Neural progenitor cell (in vitro differentiated cells): Measurements from ENCODE around the gene PDXP.

Source experiments
- EZH2 ChIP-seq: fragments of 200-600 bp; sonication (generic); IDR thresholded peaks from 2 replicates; pipeline ENCODE4 v1.6.1; 2017; ENCODE audit warnings: antibody characterized with exemption, mild to moderate bottlenecking, moderate library complexity
- EZH2phosphoT487 ChIP-seq: fragments of 200-600 bp; sonication (generic); IDR thresholded peaks from 2 replicates; pipeline ENCODE4 v1.6.1; 2017; ENCODE audit warnings: antibody characterized with exemption
- TF ChIP-seq, protein P1 (sequence below): fragments of 200-600 bp; sonication (generic); IDR thresholded peaks from 2 replicates; pipeline ENCODE4 v1.5.1; 2017; ENCODE audit warnings: antibody characterized with exemption, mild to moderate bottlenecking

DNA sequence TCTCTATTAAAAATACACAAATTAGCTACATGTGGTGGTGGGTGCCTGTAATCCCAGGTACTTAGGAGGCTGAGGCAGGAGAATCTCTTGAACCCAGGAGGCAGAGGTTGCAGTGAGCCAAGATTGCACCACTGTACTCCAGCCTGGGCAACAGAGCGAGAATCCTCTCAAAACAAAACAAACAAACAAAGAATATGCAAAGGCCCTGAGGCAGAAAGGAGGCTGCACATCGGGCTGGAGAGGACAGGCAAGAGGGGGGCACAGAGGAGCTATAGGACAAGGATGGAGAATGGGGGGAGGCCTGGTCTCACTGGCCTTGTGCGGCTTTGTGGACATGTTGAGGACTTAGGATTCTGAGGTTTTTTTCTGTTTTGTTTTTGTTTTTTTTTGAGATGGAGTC is 46.7 kb downstream of the PDXP start:
- TF ChIP-seq, protein P1, sequence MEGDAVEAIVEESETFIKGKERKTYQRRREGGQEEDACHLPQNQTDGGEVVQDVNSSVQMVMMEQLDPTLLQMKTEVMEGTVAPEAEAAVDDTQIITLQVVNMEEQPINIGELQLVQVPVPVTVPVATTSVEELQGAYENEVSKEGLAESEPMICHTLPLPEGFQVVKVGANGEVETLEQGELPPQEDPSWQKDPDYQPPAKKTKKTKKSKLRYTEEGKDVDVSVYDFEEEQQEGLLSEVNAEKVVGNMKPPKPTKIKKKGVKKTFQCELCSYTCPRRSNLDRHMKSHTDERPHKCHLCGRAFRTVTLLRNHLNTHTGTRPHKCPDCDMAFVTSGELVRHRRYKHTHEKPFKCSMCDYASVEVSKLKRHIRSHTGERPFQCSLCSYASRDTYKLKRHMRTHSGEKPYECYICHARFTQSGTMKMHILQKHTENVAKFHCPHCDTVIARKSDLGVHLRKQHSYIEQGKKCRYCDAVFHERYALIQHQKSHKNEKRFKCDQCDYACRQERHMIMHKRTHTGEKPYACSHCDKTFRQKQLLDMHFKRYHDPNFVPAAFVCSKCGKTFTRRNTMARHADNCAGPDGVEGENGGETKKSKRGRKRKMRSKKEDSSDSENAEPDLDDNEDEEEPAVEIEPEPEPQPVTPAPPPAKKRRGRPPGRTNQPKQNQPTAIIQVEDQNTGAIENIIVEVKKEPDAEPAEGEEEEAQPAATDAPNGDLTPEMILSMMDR: no peak
- TF ChIP-seq EZH2phosphoT487 (no peak), EZH2 (no peak)
